HCT116 (cell line): Measurements from ENCODE around the gene PRR16. TPM values are rescaled to one million over a fixed set of nuclear protein-coding genes. Genes with fewer than 3 reads are reported as not detected.

Source experiments
- ATAC-seq: fragments of 200-7000 bp; cut with Tn5 transposase; 2 replicates; pipeline ENCODE4 v1.9.1; 2020; ENCODE audit warnings: mild to moderate bottlenecking, moderate library complexity
- BruUV-seq: library from RNA; stranded (reverse); fragments of 400-500 nt; replicated peaks from 2 replicates; lab custom pipeline; 2021; lab: Mats Ljungman, UMichigan
- CTCF ChIA-PET: fragments of 300-600 bp; sonication (Branson Sonifier 250); formaldehyde crosslinking; loops from one replicate; lab custom pipeline; 2021; ENCODE audit warnings: antibody characterized with exemption; lab: Charles Lee
- POLR2A ChIA-PET: fragments of 300-600, 350-600 bp; sonication (Branson Sonifier 250); formaldehyde crosslinking; loops from one replicate; lab custom pipeline; 2021; ENCODE audit warnings: antibody characterized with exemption; lab: Charles Lee
- RAD21 ChIA-PET, 2 experiments: fragments of 300-600 bp; sonication (Branson Sonifier 250); formaldehyde crosslinking; loops; one replicate each; lab custom pipeline; 2023; ENCODE audit warnings: low total read pairs in 2 of 2; ENCODE audit not compliant: uncharacterized antibody in 2 of 2, unreplicated experiment in 2 of 2, low non-redundant PET in 1 of 2; lab: Charles Lee
- DNase-seq: peaks from one replicate; pipeline ENCODE4 v3.0.0-alpha.2; 2010; ENCODE audit warnings: low read depth, low spot score
- H2AFZ ChIP-seq: fragments of 200-600 bp; shearing (Covaris generic), sonication (generic); 2 replicates; pipeline ENCODE4 v1.6.1; 2017; ENCODE audit warnings: low read depth, mixed run types, mixed read lengths, antibody characterized with exemption, low read length; ENCODE audit not compliant: poor library complexity, severe bottlenecking
- H3K27ac ChIP-seq: 2 replicates; pipeline ENCODE4 v1.5.1; 2012; ENCODE audit warnings: low read depth, low read length
- H3K27me3 ChIP-seq: fragments of 200-600 bp; sonication (generic); 2 replicates; pipeline ENCODE4 v1.6.1; 2016; ENCODE audit warnings: mixed run types, low read length, mixed read lengths; ENCODE audit not compliant: insufficient read depth
- H3K36me3 ChIP-seq, 2 experiments: fragments of 200-500 bp in 1 of 2; fragments of 200-600 bp in 1 of 2; sonication (Bioruptor generic) in 1 of 2; sonication (generic) in 1 of 2; 2 replicates each; pipeline versions ENCODE4 v1.5.1 to v1.6.1; 2014 to 2016; ENCODE audit warnings: low read length in 2 of 2, inconsistent platforms in 1 of 2, mixed read lengths in 1 of 2, mixed run types in 1 of 2; ENCODE audit not compliant: insufficient read depth in 2 of 2, control insufficient read depth in 1 of 2
- H3K4me1 ChIP-seq, 2 experiments: fragments of 200-600 bp in 1 of 2; sonication (generic) in 1 of 2; 2 replicates each; pipeline versions ENCODE4 v1.5.1 to v1.6.1; 2012 to 2017; ENCODE audit warnings: low read length in 2 of 2, inconsistent platforms in 1 of 2, mild to moderate bottlenecking in 1 of 2, mixed read lengths in 1 of 2, mixed run types in 1 of 2, moderate library complexity in 1 of 2; ENCODE audit not compliant: insufficient read depth in 2 of 2, control insufficient read depth in 1 of 2
- H3K4me2 ChIP-seq: fragments of 200-600 bp; sonication (generic); 2 replicates; pipeline ENCODE4 v1.6.1; 2017; ENCODE audit warnings: mixed run types, low read length, mixed read lengths
- H3K4me3 ChIP-seq, 2 experiments: fragments of 200-600 bp in 1 of 2; sonication (generic) in 1 of 2; replicated peaks in 1 of 2; 2 replicates each; pipeline ENCODE4 v1.5.1; 2011 to 2016; ENCODE audit warnings: low read length in 2 of 2, control low read depth in 1 of 2, low read depth in 1 of 2, mild to moderate bottlenecking in 1 of 2, mixed read lengths in 1 of 2, mixed run types in 1 of 2
- H3K79me2 ChIP-seq: fragments of 200-600 bp; sonication (generic); 2 replicates; pipeline ENCODE4 v1.6.1; 2017; ENCODE audit warnings: mild to moderate bottlenecking, mixed run types, low read length, moderate library complexity, mixed read lengths; ENCODE audit not compliant: insufficient read depth
- H3K9ac ChIP-seq: fragments of 200-600 bp; sonication (generic); 2 replicates; pipeline ENCODE4 v1.6.1; 2016; ENCODE audit warnings: low read length, mixed read lengths
- H3K9me2 ChIP-seq: fragments of 200-600 bp; sonication (generic), shearing (Covaris generic); 2 replicates; pipeline ENCODE4 v1.6.1; 2017; ENCODE audit warnings: mixed run types, mild to moderate bottlenecking, moderate library complexity; ENCODE audit not compliant: insufficient read depth
- H3K9me3 ChIP-seq, 2 experiments: fragments of 200-500 bp in 1 of 2; fragments of 200-600 bp in 1 of 2; sonication (Bioruptor generic) in 1 of 2; sonication (generic) in 1 of 2; 2 replicates each; pipeline ENCODE4 v1.6.1; 2014 to 2017; ENCODE audit warnings: low read length in 2 of 2, mixed read lengths in 2 of 2, inconsistent platforms in 1 of 2, low read depth in 1 of 2, mild to moderate bottlenecking in 1 of 2, mixed run types in 1 of 2, moderate library complexity in 1 of 2; ENCODE audit not compliant: control insufficient read depth in 1 of 2, insufficient read depth in 1 of 2
- H4K20me1 ChIP-seq: fragments of 200-600 bp; sonication (generic), shearing (Covaris generic); 2 replicates; pipeline ENCODE4 v1.6.1; 2017; ENCODE audit warnings: mixed run types, mild to moderate bottlenecking, moderate library complexity; ENCODE audit not compliant: insufficient read depth
- CBX3 ChIP-seq: IDR thresholded peaks from 2 replicates; pipeline ENCODE4 v1.6.1; 2012; ENCODE audit warnings: low read depth
- CEBPB ChIP-seq: IDR thresholded peaks from 2 replicates; pipeline ENCODE4 v1.6.1; 2012; ENCODE audit warnings: low read depth
- EGR1 ChIP-seq: IDR thresholded peaks from 2 replicates; pipeline ENCODE4 v1.6.1; 2012; ENCODE audit warnings: low read depth
- EZH2 ChIP-seq: fragments of 200-600 bp; sonication (generic); IDR thresholded peaks from 2 replicates; pipeline ENCODE4 v1.6.1; 2017; ENCODE audit warnings: antibody characterized with exemption, mixed run types
- EZH2phosphoT487 ChIP-seq: fragments of 200-600 bp; IDR thresholded peaks from 2 replicates; pipeline ENCODE4 v1.6.1; 2018; ENCODE audit warnings: antibody characterized with exemption, borderline replicate concordance
- FOSL1 ChIP-seq: IDR thresholded peaks from 2 replicates; pipeline ENCODE4 v1.6.1; 2012; ENCODE audit warnings: low read depth
- POLR2A ChIP-seq: IDR thresholded peaks from 2 replicates; pipeline ENCODE4 v1.7.0; 2011; ENCODE audit warnings: borderline replicate concordance; ENCODE audit not compliant: insufficient read depth, insufficient read length; ENCODE audit errors: extremely low read depth
- POLR2AphosphoS5 ChIP-seq: IDR thresholded peaks from 2 replicates; pipeline ENCODE4 v1.6.1; 2011; ENCODE audit warnings: mild to moderate bottlenecking, low read depth, low read length, moderate library complexity
- RAD21 ChIP-seq: IDR thresholded peaks from 2 replicates; pipeline ENCODE4 v1.6.1; 2012; ENCODE audit warnings: low read depth, mild to moderate bottlenecking
- REST ChIP-seq: IDR thresholded peaks from 2 replicates; pipeline ENCODE4 v1.6.1; 2012; ENCODE audit warnings: low read depth
- SP1 ChIP-seq: IDR thresholded peaks from 2 replicates; pipeline ENCODE4 v1.6.1; 2012; ENCODE audit warnings: low read depth
- SRF ChIP-seq: IDR thresholded peaks from 2 replicates; pipeline ENCODE4 v1.6.1; 2012; ENCODE audit warnings: low read depth
- TCF7L2 ChIP-seq: IDR thresholded peaks from 2 replicates; pipeline ENCODE4 v1.7.0; 2011; ENCODE audit warnings: borderline replicate concordance, inconsistent platforms; ENCODE audit not compliant: insufficient read depth, insufficient read length; ENCODE audit errors: extremely low read depth
- YY1 ChIP-seq: IDR thresholded peaks from 2 replicates; pipeline ENCODE4 v1.6.1; 2011; ENCODE audit warnings: low read length, low read depth, moderate library complexity, mild to moderate bottlenecking; ENCODE audit not compliant: insufficient replicate concordance; ENCODE audit errors: extremely low read depth
- ZFX ChIP-seq: fragments of 450-650 bp; IDR thresholded peaks from 2 replicates; pipeline ENCODE4 v1.6.1; 2017
- ZNF274 ChIP-seq: fragments of 200-500 bp; sonication (Bioruptor generic); IDR thresholded peaks from 2 replicates; pipeline ENCODE4 v1.6.1; 2014; ENCODE audit warnings: mild to moderate bottlenecking, low read depth, low read length, inconsistent platforms
- intact Hi-C: fragments of 100-400 bp; cut with micrococcal nuclease; formaldehyde crosslinking; loops from 2 replicates; pipeline ENCODE4 v1.10.0; 2022
- total RNA-seq: library from RNA; stranded (reverse); gene quantifications from one replicate; pipeline ENCODE4 v1.2.1, GENCODE V29; 2021; ENCODE audit not compliant: unreplicated experiment
- TF ChIP-seq, protein P1 (sequence below), 3 experiments: fragments of 200-600 bp in 1 of 3; sonication (generic) in 1 of 3; IDR thresholded peaks in 2 of 3; conservative IDR thresholded peaks in 1 of 3; 2 replicates each; pipeline ENCODE4 v1.5.1; 2012 to 2017; ENCODE audit warnings: low read depth in 2 of 3, low read length in 2 of 3, antibody characterized with exemption in 1 of 3, borderline replicate concordance in 1 of 3, control low read depth in 1 of 3, mild to moderate bottlenecking in 1 of 3, mixed read lengths in 1 of 3, mixed run types in 1 of 3, moderate library complexity in 1 of 3; ENCODE audit not compliant: insufficient read depth in 1 of 3
- TF ChIP-seq, protein P2 (sequence below): IDR thresholded peaks from 2 replicates; pipeline ENCODE4 v1.6.1; 2011; ENCODE audit warnings: mild to moderate bottlenecking, low read length, moderate library complexity; ENCODE audit not compliant: insufficient replicate concordance; ENCODE audit errors: extremely low read depth
- TF ChIP-seq, protein P3 (sequence below): IDR thresholded peaks from 2 replicates; pipeline ENCODE4 v1.6.1; 2012
- TF ChIP-seq, protein P4 (sequence below): IDR thresholded peaks from 2 replicates; pipeline ENCODE4 v1.6.1; 2012

The PRR16 gene
- total RNA-seq, 1 experiment from 2014 or later, result 0.42 TPM

- intact Hi-C loops, result no loop called here
- no peak for DNase-seq
- no peak overlapping the region for H3K9ac ChIP-seq
- ATAC-seq, result no peak
- no peaks in the 10 kb centered on the region for H3K79me2 ChIP-seq
- H3K4me3 ChIP-seq, result no peak overlapping the region
- H4K20me1 ChIP-seq, result no peaks in the 10 kb centered on the region
- no peaks in the 10 kb centered on the region for H3K27me3 ChIP-seq
- H3K9me3 ChIP-seq, result no peaks in the 10 kb centered on the region
- RAD21 ChIA-PET, result no interaction called here
- CTCF ChIA-PET, result no interaction called here
- H3K36me3 ChIP-seq, result no peaks in the 10 kb centered on the region
- H3K27ac ChIP-seq, result no peak overlapping the region
- no peaks in the 10 kb centered on the region for H3K4me1 ChIP-seq
- BruUV-seq, result no TSS peak
- H2AFZ ChIP-seq, result no peak overlapping the region
- H3K4me2 ChIP-seq, result no peak overlapping the region
- H3K9me2 ChIP-seq, result no peaks in the 10 kb centered on the region
- TF ChIP-seq YY1, result no peak
- TF ChIP-seq TCF7L2, result no peak
- no peak for TF ChIP-seq EZH2
- TF ChIP-seq REST, result no peak
- TF ChIP-seq SP1, result no peak
- no peak for TF ChIP-seq POLR2A
- no peak for TF ChIP-seq FOSL1
- TF ChIP-seq ZNF274, result no peak
- no peak for TF ChIP-seq CEBPB
- TF ChIP-seq EGR1, result no peak
- TF ChIP-seq, protein P1, sequence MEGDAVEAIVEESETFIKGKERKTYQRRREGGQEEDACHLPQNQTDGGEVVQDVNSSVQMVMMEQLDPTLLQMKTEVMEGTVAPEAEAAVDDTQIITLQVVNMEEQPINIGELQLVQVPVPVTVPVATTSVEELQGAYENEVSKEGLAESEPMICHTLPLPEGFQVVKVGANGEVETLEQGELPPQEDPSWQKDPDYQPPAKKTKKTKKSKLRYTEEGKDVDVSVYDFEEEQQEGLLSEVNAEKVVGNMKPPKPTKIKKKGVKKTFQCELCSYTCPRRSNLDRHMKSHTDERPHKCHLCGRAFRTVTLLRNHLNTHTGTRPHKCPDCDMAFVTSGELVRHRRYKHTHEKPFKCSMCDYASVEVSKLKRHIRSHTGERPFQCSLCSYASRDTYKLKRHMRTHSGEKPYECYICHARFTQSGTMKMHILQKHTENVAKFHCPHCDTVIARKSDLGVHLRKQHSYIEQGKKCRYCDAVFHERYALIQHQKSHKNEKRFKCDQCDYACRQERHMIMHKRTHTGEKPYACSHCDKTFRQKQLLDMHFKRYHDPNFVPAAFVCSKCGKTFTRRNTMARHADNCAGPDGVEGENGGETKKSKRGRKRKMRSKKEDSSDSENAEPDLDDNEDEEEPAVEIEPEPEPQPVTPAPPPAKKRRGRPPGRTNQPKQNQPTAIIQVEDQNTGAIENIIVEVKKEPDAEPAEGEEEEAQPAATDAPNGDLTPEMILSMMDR (IDR thresholded peaks at IDR 0.05 in 2 of 3, conservative IDR thresholded peaks at IDR 0.05 in 1 of 3; ENCODE audit: borderline replicate concordance in 1 of 3, insufficient read depth in 1 of 3, low read depth in 2 of 3, low read length in 2 of 3), result no peak
- TF ChIP-seq POLR2AphosphoS5, result no peak
- no peak for TF ChIP-seq EZH2phosphoT487
- TF ChIP-seq, protein P2, sequence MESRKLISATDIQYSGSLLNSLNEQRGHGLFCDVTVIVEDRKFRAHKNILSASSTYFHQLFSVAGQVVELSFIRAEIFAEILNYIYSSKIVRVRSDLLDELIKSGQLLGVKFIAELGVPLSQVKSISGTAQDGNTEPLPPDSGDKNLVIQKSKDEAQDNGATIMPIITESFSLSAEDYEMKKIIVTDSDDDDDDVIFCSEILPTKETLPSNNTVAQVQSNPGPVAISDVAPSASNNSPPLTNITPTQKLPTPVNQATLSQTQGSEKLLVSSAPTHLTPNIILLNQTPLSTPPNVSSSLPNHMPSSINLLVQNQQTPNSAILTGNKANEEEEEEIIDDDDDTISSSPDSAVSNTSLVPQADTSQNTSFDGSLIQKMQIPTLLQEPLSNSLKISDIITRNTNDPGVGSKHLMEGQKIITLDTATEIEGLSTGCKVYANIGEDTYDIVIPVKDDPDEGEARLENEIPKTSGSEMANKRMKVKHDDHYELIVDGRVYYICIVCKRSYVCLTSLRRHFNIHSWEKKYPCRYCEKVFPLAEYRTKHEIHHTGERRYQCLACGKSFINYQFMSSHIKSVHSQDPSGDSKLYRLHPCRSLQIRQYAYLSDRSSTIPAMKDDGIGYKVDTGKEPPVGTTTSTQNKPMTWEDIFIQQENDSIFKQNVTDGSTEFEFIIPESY, result no peak
- TF ChIP-seq, protein P3, sequence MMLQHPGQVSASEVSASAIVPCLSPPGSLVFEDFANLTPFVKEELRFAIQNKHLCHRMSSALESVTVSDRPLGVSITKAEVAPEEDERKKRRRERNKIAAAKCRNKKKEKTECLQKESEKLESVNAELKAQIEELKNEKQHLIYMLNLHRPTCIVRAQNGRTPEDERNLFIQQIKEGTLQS, result no peak
- TF ChIP-seq, protein P4, sequence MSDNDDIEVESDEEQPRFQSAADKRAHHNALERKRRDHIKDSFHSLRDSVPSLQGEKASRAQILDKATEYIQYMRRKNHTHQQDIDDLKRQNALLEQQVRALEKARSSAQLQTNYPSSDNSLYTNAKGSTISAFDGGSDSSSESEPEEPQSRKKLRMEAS, result no peak
- no peak for TF ChIP-seq RAD21
- TF ChIP-seq CBX3, result no peak
- no peak for TF ChIP-seq SRF
- no peak for TF ChIP-seq ZFX
- POLR2A ChIA-PET, result no interaction called here
Measured at GRCh38 chr5:120507800-120508463, 43.8 kb downstream of the PRR16 start.
